BLaER1 (cell line): ENCODE data around the gene S100A5.

Experiments
- H3K27ac ChIP-seq: shearing (Covaris generic); formaldehyde crosslinking; 2 replicates; pipeline ENCODE4 v1.8.1; 2022
- H3K27me3 ChIP-seq: shearing (Covaris generic); formaldehyde crosslinking; 2 replicates; pipeline ENCODE4 v1.8.1; 2022
- H3K36me3 ChIP-seq: shearing (Covaris generic); formaldehyde crosslinking; 2 replicates; pipeline ENCODE4 v1.8.1; 2022
- H3K4me1 ChIP-seq: shearing (Covaris generic); formaldehyde crosslinking; 2 replicates; pipeline ENCODE4 v1.8.1; 2022
- H3K4me2 ChIP-seq: shearing (Covaris generic); formaldehyde crosslinking; 2 replicates; pipeline ENCODE4 v1.8.1; 2022
- H3K4me3 ChIP-seq: shearing (Covaris generic); formaldehyde crosslinking; 2 replicates; pipeline ENCODE4 v1.8.1; 2022
- H3K9ac ChIP-seq: shearing (Covaris generic); formaldehyde crosslinking; 2 replicates; pipeline ENCODE4 v1.8.1; 2022
- H3K9me3 ChIP-seq: shearing (Covaris generic); formaldehyde crosslinking; 2 replicates; pipeline ENCODE4 v1.8.1; 2022
- H4K20me1 ChIP-seq: shearing (Covaris generic); formaldehyde crosslinking; 2 replicates; pipeline ENCODE4 v1.8.1; 2022
- Cebpa-rat ChIP-seq: shearing (Covaris generic); IDR thresholded peaks from 2 replicates; pipeline ENCODE4 v1.8.1; 2022

The S100A5 gene

DNA sequence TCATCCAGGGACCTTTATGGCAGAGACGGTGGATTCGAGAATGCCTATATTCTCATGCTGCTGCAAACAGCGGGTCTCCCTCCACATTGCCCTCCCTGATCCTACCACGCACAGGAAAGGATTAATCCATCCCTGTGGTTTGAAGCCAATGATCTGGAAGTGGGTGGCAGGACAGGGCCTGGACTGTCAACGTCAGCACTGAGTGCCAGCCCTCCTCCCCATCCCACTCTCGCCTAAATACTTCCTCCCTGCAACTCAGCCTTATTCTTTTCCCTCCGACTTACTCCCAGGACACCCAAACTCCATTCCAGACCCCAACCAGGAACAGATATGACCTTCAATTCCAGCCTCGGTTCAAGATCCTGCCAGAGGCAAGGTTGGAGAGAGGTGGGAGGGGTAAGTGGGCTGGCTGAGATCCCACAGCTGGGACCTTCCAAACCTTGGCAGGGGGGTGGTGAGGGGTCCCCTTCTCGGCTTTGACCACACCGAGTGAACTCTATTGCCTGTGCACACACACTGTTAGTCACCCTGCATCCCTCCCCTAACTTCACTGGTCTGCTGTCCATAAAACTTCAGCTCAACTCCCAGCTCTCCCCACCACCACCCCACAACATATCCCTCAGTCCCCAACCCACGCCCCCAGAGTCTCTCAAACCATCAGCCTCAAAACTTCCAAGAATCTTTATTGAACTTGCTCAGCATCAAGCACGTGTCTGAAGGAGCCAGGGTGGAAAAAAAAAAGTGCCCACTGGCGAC lies 2.4 kb upstream of the S100A5 start:
- H3K4me1 ChIP-seq: peaks cover 87% of the 10 kb centered on the region
- H3K27ac ChIP-seq: peak overlapping the region; percentile 14; the same call in 1 of the 2 replicates

DNA sequence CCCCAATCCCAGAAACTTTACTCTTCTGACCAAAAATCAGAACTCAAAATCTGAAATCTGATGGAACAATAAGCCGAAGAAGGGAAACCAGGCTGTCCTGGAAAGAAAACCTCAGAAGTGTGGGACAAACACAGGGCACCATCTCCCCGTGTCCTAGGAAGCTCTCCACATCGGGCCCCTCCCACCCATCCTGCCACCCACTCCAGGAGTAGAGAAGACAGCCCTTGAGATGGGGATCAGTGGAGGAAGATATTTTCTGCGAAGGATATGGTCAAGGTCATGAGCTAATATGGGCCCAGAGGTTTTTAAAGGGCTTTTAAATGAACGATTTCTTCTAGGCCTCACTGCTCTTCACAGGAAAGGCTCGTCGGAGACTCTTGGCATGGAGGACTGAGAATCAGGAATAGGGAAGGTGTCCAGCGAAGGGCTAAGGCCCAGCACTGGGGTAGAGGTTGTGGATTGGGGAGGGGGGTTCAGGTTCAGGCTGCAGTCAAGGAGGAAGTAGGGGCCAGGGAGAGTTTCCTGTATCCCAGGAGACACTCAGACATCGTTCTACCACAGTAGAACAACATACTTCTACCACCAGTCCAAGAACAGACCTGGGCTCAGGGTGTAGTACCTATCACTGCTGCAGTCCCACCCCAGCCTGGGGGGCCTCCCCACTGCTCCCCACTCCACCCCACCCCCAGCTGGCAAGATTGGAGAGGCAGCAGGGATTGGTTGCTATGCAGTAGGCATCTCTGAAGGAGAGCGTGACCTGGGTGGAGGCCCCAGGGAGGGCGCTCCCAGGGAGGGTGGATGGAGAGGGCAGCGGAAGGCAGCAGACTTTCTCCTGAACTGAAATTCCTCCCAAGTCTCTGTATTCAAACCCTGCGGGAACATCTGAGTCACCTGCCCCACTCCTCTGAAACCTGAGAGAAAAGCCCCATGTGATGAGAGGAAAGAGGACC lies 1.2 kb upstream of the S100A5 start:
- H3K9me3 ChIP-seq: no peaks in the 10 kb centered on the region
- peaks cover 76% of the 10 kb centered on the region for H3K4me1 ChIP-seq
- H3K36me3 ChIP-seq: no peaks in the 10 kb centered on the region
- H3K27ac ChIP-seq: peak overlapping the region; percentile 74
- 0 out of 2 replicates have a peak, but pooled peaks cover under 1% of the 10 kb centered on the region for H3K27me3 ChIP-seq
- TF ChIP-seq Cebpa-rat: no peak
- no peak overlapping the region for H3K9ac ChIP-seq
- H3K4me3 ChIP-seq: no peak overlapping the region
- no peaks in the 10 kb centered on the region for H4K20me1 ChIP-seq
- H3K4me2 ChIP-seq: peak overlapping the region; percentile 86

More for the DNA sequence above, 2.4 kb upstream of the S100A5 start:
- Histone ChIP-seq H3K36me3 (no peaks in the 10 kb centered on the region), H3K27me3 (no peaks in the 10 kb centered on the region), H3K9me3 (no peaks in the 10 kb centered on the region), H4K20me1 (no peaks in the 10 kb centered on the region), H3K9ac (peak overlapping the region; percentile 11; the same call in 1 of the 2 replicates), H3K4me2 (peak overlapping the region; percentile 86), H3K4me3 (no peak overlapping the region)
- TF ChIP-seq Cebpa-rat: no peak

DNA sequence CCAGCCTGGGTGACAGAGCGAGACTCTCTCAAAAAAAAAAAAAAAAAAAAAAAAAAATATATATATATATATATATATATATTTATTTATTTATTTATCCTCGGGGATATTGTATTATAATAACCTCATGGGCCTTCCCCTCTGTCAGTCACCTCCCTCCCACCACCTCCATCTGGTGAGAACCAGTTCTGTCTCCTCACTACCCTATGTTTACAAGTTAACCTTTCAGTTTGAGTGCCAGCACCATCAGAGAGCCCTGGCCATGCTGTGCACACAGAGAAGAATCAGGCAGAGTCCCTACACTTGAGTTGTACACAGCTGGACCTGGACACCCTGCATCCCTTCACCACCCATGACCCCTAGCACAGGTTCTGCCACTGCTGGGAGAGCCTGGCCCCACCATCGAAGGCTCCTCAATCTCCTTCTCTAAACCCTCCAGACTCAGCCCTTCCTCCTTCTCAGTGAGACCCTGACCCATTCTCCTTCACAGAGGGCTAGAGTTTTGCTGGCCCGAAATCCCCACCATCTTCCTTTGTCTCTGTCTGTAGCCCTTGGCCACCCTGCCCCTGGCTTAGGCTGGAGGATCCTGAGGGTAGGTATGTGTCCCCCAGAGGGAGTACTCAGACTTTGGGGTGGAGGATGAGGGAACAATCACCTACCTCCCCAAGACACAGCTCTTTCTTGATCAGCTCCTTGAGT lies 1.2 kb downstream of the S100A5 start:
- no peaks in the 10 kb centered on the region for H4K20me1 ChIP-seq
- no peaks in the 10 kb centered on the region for H3K36me3 ChIP-seq
- peak overlapping the region; percentile 86 for H3K4me2 ChIP-seq
- no peak overlapping the region; the same call in 1 of the 2 replicates for H3K9ac ChIP-seq
- TF ChIP-seq Cebpa-rat: no peak
- H3K27me3 ChIP-seq: peaks cover 20% of the 10 kb centered on the region
- H3K9me3 ChIP-seq: no peaks in the 10 kb centered on the region
- peaks cover 71% of the 10 kb centered on the region for H3K4me1 ChIP-seq
- H3K27ac ChIP-seq: peak overlapping the region; percentile 74
- H3K4me3 ChIP-seq: no peak overlapping the region

- Histone ChIP-seq H3K4me3 (no peak overlapping the region), H3K4me2 (no peak overlapping the region), H3K9ac (no peak overlapping the region), H3K27ac (no peak overlapping the region), H3K9me3 (no peaks in the 10 kb centered on the region), H4K20me1 (no peaks in the 10 kb centered on the region), H3K36me3 (no peaks in the 10 kb centered on the region), H3K4me1 (peaks cover 62% of the 10 kb centered on the region), H3K27me3 (peaks cover 20% of the 10 kb centered on the region)
- no peak for TF ChIP-seq Cebpa-rat
These were observed 2.4 kb downstream of the S100A5 start for GRCh38 chr1:153538315-153538821.

- H4K20me1 ChIP-seq: no peaks in the 10 kb centered on the region
- peaks cover 62% of the 10 kb centered on the region for H3K4me1 ChIP-seq
- H3K36me3 ChIP-seq: no peaks in the 10 kb centered on the region
- no peak overlapping the region for H3K9ac ChIP-seq
- no peak overlapping the region for H3K4me3 ChIP-seq
- no peak overlapping the region for H3K27ac ChIP-seq
- no peak overlapping the region for H3K4me2 ChIP-seq
- H3K27me3 ChIP-seq: peaks cover 20% of the 10 kb centered on the region
- no peak for TF ChIP-seq Cebpa-rat
- no peaks in the 10 kb centered on the region for H3K9me3 ChIP-seq
These were observed 3.4 kb downstream of the S100A5 start for GRCh38 chr1:153537376-153537730.

- Histone ChIP-seq H3K4me1 (peaks cover 62% of the 10 kb centered on the region), H3K9ac (no peak overlapping the region), H3K27ac (no peak overlapping the region)
These were observed 3.9 kb downstream of the S100A5 start for GRCh38 chr1:153536671-153537375.

DNA sequence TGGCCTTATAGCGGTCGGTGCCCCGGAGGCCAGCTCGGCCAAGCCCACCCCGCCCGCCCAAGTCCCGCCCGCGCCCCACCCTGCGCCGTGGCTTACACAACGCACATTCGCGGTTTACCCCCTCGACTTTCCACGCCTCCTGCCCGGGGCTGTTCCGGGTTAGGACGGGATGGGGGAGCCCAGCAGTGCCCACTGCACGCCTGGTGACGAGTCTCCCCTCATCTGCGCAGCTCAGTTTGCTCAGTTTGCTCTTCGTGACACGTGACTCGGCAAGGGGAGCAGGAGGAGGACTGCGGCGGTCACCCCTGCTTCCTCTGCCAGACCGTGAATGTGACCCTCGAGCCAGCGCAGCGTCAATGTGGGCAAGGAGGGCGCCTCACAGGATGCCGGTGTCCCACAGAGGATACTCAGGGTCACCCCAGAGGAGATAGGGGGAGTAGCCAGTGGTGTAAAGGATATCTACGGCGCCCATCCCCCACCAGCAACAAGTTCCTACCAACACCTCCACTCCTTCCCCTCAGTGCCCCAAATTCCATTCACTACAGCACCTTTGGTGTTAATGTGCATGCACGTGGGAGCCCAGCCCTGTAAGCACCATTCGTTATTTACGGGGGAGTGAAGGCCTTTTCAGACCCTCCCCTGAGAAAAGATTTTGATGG lies 4.6 kb downstream of the S100A5 start:
- Histone ChIP-seq H3K9me3 (no peaks in the 10 kb centered on the region), H3K4me1 (peaks cover 57% of the 10 kb centered on the region), H3K4me2 (peak overlapping the region; percentile 91), H4K20me1 (no peaks in the 10 kb centered on the region), H3K27ac (peak overlapping the region; percentile 62; the same call in 1 of the 2 replicates), H3K36me3 (no peaks in the 10 kb centered on the region), H3K27me3 (peaks cover 20% of the 10 kb centered on the region), H3K4me3 (peak overlapping the region; percentile 60), H3K9ac (peak overlapping the region; percentile 62)
- no peak for TF ChIP-seq Cebpa-rat

More at GRCh38 chr1:153536671-153537375, 3.9 kb downstream of the S100A5 start:
- no peak for TF ChIP-seq Cebpa-rat
- peaks cover 20% of the 10 kb centered on the region for H3K27me3 ChIP-seq
- peak overlapping the region; percentile 60; the same call in 1 of the 2 replicates for H3K4me3 ChIP-seq
- H3K4me2 ChIP-seq: peak overlapping the region; percentile 91
- no peaks in the 10 kb centered on the region for H3K9me3 ChIP-seq
- H3K36me3 ChIP-seq: no peaks in the 10 kb centered on the region
- H4K20me1 ChIP-seq: no peaks in the 10 kb centered on the region

- peak within 1 kb of the TSS; percentile 62; the same call in 1 of the 2 replicates for H3K27ac ChIP-seq
- H3K9me3 ChIP-seq: no peaks in the 10 kb centered on the region
- H3K4me2 ChIP-seq: peak within 1 kb of the TSS; percentile 91
- peak within 1 kb of the TSS; percentile 62 for H3K9ac ChIP-seq
- TF ChIP-seq Cebpa-rat: no peak
- peaks cover 50% of the 10 kb centered on the region for H3K4me1 ChIP-seq
- H3K36me3 ChIP-seq: no peaks in the 10 kb centered on the region
- peak within 1 kb of the TSS; percentile 60 for H3K4me3 ChIP-seq
- H4K20me1 ChIP-seq: no peaks in the 10 kb centered on the region
- peaks cover 20% of the 10 kb centered on the region for H3K27me3 ChIP-seq
These were observed 5.3 kb downstream of the S100A5 start, which contains the start of gene S100A6 for GRCh38 chr1:153535242-153536011. Gene S100A6, minus strand, starts transcription at chr1:153535991. Its CDS starts 652 bp downstream, at chr1:153535339.
